Measurements from ENCODE around the gene PALLD. TPM values are rescaled to one million over a fixed set of nuclear protein-coding genes. Genes with fewer than 3 reads are reported as not detected.
"Not testable (repeated sequence)": the region's sequence is repeated elsewhere in the genome, so short reads cannot be mapped to it uniquely, and the experiment has no call there.

The PALLD gene
- total and polyA plus RNA-seq, 2 of the 8 experiments (the other 6 are each of a cell fraction or from before 2014, with no cell fraction given), result 10.5 to 25.0 TPM

- H4K5ac ChIP-seq (ENCODE audit: insufficient read length, low read depth, low read length); H3K9ac ChIP-seq (replicated peaks in 1 of 4; ENCODE audit: extremely low read depth in 1 of 4, low read depth in 3 of 4, low read length in 3 of 4); H3K36me3 ChIP-seq (ENCODE audit: control insufficient read depth in 2 of 4, insufficient read depth in 4 of 4, low read length in 3 of 4); H2BK5ac ChIP-seq (ENCODE audit: low read depth, low read length); H3K9me3 ChIP-seq (ENCODE audit: insufficient read depth in 2 of 2, low read depth in 1 of 2, low read length in 1 of 2); H3K27ac ChIP-seq (ENCODE audit: low read depth, low read length); H3K18ac ChIP-seq (ENCODE audit: extremely low read depth, low read length); H3K4me1 ChIP-seq (replicated peaks in 1 of 4; ENCODE audit: control insufficient read depth in 3 of 4, insufficient read depth in 4 of 4, low read length in 3 of 4); H3K79me1 ChIP-seq (ENCODE audit: low read depth, low read length); H4K20me1 ChIP-seq (replicated peaks in 1 of 2; ENCODE audit: control insufficient read depth in 1 of 2, insufficient read depth in 2 of 2, low read length in 2 of 2); H2AK5ac ChIP-seq (ENCODE audit: low read depth, low read length); H3K23me2 ChIP-seq (ENCODE audit: low read depth, low read length); H3K4me2 ChIP-seq (ENCODE audit: insufficient read depth in 1 of 2, low read depth in 2 of 2, low read length in 2 of 2); FAIRE-seq; H4K8ac ChIP-seq (ENCODE audit: extremely low read depth, insufficient read depth, low read length); DNase-seq (ENCODE audit: low read depth in 1 of 2, low spot score in 2 of 2); H3K27me3 ChIP-seq (replicated peaks in 1 of 4; ENCODE audit: control insufficient read depth in 3 of 4, extremely low read depth in 1 of 4, insufficient read depth in 3 of 4, low read length in 3 of 4); H4K91ac ChIP-seq (replicated peaks; ENCODE audit: insufficient read length, low read length); H2BK15ac ChIP-seq (ENCODE audit: low read length); POLR2A ChIA-PET (ENCODE audit: partially characterized antibody); H2BK120ac ChIP-seq (replicated peaks; ENCODE audit: low read depth, low read length); H2BK12ac ChIP-seq (ENCODE audit: low read depth, low read length); H3K23ac ChIP-seq (ENCODE audit: insufficient read length); H3K79me2 ChIP-seq (ENCODE audit: control insufficient read depth in 1 of 2, insufficient read depth in 2 of 2, low read length in 2 of 2); H3K4me3 ChIP-seq (ENCODE audit: extremely low read depth in 1 of 4, insufficient read depth in 2 of 4, low read depth in 3 of 4, low read length in 4 of 4); H3K4ac ChIP-seq (replicated peaks; ENCODE audit: insufficient read length, low read depth, low read length); H3K14ac ChIP-seq (ENCODE audit: insufficient read length); H2BK20ac ChIP-seq (ENCODE audit: low read length); H3K56ac ChIP-seq (replicated peaks; ENCODE audit: insufficient read length, low read depth, low read length); H2AFZ ChIP-seq (ENCODE audit: low read length): not testable (repeated sequence)
- WGBS, 2 experiments (ENCODE audit: extremely low coverage in 1 of 2, insufficient coverage in 1 of 2, insufficient read length in 1 of 2, insufficient replicate concordance in 2 of 2, low coverage in 1 of 2, low lambda C conversion rate in 2 of 2, missing lambda C conversion rate in 1 of 2), result 76% methylated on average over 2 of the region's 4 CpGs; no CpG with 5 or more reads in 1 of the 2 experiments
- CTCF ChIA-PET (ENCODE audit: partially characterized antibody), result interaction anchor here (1.2 kb wide), 1 partner anchor 215 kb away, joined by 3 read pairs; no protein-coding TSS in a partner anchor
Observed at GRCh38 chr4:168702581-168703087, 205.8 kb downstream of the PALLD start.

Measured in H1 (cell line).